ENCODE measurements around the gene MOGAT3. TPM values are rescaled to one million over a fixed set of nuclear protein-coding genes. Genes with fewer than 3 reads are reported as not detected.

The MOGAT3 gene
- total RNA-seq, 1 experiment from 2014 or later: 0.81 TPM

DNA sequence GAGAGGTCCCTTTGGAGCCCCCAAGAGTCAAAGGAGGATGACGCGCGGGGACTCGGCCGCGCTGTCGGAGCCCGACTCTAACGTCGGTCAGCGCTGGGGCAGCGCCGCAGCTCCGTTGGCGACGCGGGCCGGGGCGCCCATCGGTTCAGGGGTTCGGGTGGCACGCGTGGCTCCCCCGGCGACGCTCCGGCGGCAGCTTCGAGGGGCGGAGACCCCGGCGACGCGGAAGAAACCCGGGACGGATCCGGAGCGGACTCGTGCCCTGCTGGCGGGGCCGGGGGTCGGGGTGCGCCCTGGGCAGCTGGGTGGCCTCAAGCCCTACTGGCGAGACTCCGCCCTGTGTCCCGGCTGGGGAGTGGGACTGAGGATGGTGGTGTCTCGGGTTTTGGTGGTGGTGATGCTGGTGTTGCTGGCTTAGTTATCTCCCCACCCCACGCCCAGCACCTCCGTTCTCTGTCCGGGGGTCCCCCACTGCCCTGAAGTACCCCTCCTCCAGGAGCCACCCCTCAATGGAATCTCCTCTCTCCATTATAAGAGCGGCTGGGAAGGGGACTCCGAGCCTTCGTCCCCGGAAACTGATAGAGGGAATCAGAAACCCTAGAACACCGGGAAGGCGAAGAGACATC lies 20.6 kb downstream of the MOGAT3 start, which contains the start of gene NAT16 (continued):
- TF ChIP-seq MYBL2 (CRISPR knock-in tag; IDR thresholded peaks at IDR 0.05) (no peak), SMAD3 (CRISPR knock-in tag; IDR thresholded peaks at IDR 0.05; ENCODE audit: borderline replicate concordance) (0 out of 2 replicates have a peak, but pooled peaks have one; percentile 35), ZNF416 (CRISPR knock-in tag; IDR thresholded peaks at IDR 0.05) (no peak), ZNF423 (CRISPR knock-in tag; IDR thresholded peaks at IDR 0.05) (0 out of 2 replicates have a peak, but pooled peaks have one; percentile 30), NFATC4 (CRISPR knock-in tag; IDR thresholded peaks at IDR 0.05) (no peak), EMX1 (CRISPR knock-in tag; IDR thresholded peaks at IDR 0.05) (no peak), ZNF396 (CRISPR knock-in tag; IDR thresholded peaks at IDR 0.05; ENCODE audit: borderline replicate concordance) (no peak), TCF7 (CRISPR knock-in tag; IDR thresholded peaks at IDR 0.05; ENCODE audit: low read depth) (no peak), RORB (CRISPR knock-in tag; IDR thresholded peaks at IDR 0.05) (no peak), ZBTB21 (CRISPR knock-in tag; IDR thresholded peaks at IDR 0.05; ENCODE audit: borderline replicate concordance) (peak; percentile 48; the same call in 1 of the 2 replicates), ZNF671 (CRISPR knock-in tag; IDR thresholded peaks at IDR 0.05) (no peak), RELA (CRISPR knock-in tag; IDR thresholded peaks at IDR 0.05; ENCODE audit: borderline replicate concordance) (no peak), GRHL2 (CRISPR knock-in tag; IDR thresholded peaks at IDR 0.05; ENCODE audit: insufficient replicate concordance, severe bottlenecking) (no peak)
- TF ChIP-seq, protein P1, sequence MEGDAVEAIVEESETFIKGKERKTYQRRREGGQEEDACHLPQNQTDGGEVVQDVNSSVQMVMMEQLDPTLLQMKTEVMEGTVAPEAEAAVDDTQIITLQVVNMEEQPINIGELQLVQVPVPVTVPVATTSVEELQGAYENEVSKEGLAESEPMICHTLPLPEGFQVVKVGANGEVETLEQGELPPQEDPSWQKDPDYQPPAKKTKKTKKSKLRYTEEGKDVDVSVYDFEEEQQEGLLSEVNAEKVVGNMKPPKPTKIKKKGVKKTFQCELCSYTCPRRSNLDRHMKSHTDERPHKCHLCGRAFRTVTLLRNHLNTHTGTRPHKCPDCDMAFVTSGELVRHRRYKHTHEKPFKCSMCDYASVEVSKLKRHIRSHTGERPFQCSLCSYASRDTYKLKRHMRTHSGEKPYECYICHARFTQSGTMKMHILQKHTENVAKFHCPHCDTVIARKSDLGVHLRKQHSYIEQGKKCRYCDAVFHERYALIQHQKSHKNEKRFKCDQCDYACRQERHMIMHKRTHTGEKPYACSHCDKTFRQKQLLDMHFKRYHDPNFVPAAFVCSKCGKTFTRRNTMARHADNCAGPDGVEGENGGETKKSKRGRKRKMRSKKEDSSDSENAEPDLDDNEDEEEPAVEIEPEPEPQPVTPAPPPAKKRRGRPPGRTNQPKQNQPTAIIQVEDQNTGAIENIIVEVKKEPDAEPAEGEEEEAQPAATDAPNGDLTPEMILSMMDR (IDR thresholded peaks at IDR 0.05): no peak
- TF ChIP-seq, protein P2, sequence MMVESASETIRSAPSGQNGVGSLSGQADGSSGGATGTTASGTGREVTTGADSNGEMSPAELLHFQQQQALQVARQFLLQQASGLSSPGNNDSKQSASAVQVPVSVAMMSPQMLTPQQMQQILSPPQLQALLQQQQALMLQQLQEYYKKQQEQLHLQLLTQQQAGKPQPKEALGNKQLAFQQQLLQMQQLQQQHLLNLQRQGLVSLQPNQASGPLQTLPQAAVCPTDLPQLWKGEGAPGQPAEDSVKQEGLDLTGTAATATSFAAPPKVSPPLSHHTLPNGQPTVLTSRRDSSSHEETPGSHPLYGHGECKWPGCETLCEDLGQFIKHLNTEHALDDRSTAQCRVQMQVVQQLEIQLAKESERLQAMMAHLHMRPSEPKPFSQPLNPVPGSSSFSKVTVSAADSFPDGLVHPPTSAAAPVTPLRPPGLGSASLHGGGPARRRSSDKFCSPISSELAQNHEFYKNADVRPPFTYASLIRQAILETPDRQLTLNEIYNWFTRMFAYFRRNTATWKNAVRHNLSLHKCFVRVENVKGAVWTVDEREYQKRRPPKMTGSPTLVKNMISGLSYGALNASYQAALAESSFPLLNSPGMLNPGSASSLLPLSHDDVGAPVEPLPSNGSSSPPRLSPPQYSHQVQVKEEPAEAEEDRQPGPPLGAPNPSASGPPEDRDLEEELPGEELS (CRISPR knock-in tag; IDR thresholded peaks at IDR 0.05): no peak
- TF ChIP-seq, protein P3, sequence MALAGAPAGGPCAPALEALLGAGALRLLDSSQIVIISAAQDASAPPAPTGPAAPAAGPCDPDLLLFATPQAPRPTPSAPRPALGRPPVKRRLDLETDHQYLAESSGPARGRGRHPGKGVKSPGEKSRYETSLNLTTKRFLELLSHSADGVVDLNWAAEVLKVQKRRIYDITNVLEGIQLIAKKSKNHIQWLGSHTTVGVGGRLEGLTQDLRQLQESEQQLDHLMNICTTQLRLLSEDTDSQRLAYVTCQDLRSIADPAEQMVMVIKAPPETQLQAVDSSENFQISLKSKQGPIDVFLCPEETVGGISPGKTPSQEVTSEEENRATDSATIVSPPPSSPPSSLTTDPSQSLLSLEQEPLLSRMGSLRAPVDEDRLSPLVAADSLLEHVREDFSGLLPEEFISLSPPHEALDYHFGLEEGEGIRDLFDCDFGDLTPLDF (CRISPR knock-in tag; IDR thresholded peaks at IDR 0.05): no peak
- TF ChIP-seq, protein P4, sequence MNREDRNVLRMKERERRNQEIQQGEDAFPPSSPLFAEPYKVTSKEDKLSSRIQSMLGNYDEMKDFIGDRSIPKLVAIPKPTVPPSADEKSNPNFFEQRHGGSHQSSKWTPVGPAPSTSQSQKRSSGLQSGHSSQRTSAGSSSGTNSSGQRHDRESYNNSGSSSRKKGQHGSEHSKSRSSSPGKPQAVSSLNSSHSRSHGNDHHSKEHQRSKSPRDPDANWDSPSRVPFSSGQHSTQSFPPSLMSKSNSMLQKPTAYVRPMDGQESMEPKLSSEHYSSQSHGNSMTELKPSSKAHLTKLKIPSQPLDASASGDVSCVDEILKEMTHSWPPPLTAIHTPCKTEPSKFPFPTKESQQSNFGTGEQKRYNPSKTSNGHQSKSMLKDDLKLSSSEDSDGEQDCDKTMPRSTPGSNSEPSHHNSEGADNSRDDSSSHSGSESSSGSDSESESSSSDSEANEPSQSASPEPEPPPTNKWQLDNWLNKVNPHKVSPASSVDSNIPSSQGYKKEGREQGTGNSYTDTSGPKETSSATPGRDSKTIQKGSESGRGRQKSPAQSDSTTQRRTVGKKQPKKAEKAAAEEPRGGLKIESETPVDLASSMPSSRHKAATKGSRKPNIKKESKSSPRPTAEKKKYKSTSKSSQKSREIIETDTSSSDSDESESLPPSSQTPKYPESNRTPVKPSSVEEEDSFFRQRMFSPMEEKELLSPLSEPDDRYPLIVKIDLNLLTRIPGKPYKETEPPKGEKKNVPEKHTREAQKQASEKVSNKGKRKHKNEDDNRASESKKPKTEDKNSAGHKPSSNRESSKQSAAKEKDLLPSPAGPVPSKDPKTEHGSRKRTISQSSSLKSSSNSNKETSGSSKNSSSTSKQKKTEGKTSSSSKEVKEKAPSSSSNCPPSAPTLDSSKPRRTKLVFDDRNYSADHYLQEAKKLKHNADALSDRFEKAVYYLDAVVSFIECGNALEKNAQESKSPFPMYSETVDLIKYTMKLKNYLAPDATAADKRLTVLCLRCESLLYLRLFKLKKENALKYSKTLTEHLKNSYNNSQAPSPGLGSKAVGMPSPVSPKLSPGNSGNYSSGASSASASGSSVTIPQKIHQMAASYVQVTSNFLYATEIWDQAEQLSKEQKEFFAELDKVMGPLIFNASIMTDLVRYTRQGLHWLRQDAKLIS (CRISPR knock-in tag; IDR thresholded peaks at IDR 0.05; ENCODE audit: borderline replicate concordance): no peak
- TF ChIP-seq, protein P5, sequence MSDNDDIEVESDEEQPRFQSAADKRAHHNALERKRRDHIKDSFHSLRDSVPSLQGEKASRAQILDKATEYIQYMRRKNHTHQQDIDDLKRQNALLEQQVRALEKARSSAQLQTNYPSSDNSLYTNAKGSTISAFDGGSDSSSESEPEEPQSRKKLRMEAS (CRISPR knock-in tag; IDR thresholded peaks at IDR 0.05): peak; percentile 86
- TF ChIP-seq, protein P6, sequence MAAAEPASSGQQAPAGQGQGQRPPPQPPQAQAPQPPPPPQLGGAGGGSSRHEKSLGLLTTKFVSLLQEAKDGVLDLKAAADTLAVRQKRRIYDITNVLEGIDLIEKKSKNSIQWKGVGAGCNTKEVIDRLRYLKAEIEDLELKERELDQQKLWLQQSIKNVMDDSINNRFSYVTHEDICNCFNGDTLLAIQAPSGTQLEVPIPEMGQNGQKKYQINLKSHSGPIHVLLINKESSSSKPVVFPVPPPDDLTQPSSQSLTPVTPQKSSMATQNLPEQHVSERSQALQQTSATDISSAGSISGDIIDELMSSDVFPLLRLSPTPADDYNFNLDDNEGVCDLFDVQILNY (CRISPR knock-in tag; IDR thresholded peaks at IDR 0.05): no peak
- TF ChIP-seq, protein P7, sequence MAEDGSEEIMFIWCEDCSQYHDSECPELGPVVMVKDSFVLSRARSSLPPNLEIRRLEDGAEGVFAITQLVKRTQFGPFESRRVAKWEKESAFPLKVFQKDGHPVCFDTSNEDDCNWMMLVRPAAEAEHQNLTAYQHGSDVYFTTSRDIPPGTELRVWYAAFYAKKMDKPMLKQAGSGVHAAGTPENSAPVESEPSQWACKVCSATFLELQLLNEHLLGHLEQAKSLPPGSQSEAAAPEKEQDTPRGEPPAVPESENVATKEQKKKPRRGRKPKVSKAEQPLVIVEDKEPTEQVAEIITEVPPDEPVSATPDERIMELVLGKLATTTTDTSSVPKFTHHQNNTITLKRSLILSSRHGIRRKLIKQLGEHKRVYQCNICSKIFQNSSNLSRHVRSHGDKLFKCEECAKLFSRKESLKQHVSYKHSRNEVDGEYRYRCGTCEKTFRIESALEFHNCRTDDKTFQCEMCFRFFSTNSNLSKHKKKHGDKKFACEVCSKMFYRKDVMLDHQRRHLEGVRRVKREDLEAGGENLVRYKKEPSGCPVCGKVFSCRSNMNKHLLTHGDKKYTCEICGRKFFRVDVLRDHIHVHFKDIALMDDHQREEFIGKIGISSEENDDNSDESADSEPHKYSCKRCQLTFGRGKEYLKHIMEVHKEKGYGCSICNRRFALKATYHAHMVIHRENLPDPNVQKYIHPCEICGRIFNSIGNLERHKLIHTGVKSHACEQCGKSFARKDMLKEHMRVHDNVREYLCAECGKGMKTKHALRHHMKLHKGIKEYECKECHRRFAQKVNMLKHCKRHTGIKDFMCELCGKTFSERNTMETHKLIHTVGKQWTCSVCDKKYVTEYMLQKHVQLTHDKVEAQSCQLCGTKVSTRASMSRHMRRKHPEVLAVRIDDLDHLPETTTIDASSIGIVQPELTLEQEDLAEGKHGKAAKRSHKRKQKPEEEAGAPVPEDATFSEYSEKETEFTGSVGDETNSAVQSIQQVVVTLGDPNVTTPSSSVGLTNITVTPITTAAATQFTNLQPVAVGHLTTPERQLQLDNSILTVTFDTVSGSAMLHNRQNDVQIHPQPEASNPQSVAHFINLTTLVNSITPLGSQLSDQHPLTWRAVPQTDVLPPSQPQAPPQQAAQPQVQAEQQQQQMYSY (CRISPR knock-in tag; IDR thresholded peaks at IDR 0.05): peak; percentile 99
- TF ChIP-seq, protein P8, sequence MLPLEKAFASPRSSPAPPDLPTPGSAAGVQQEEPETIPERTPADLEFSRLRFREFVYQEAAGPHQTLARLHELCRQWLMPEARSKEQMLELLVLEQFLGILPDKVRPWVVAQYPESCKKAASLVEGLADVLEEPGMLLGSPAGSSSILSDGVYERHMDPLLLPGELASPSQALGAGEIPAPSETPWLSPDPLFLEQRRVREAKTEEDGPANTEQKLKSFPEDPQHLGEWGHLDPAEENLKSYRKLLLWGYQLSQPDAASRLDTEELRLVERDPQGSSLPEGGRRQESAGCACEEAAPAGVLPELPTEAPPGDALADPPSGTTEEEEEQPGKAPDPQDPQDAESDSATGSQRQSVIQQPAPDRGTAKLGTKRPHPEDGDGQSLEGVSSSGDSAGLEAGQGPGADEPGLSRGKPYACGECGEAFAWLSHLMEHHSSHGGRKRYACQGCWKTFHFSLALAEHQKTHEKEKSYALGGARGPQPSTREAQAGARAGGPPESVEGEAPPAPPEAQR (CRISPR knock-in tag; IDR thresholded peaks at IDR 0.05): no peak
- TF ChIP-seq, protein P9, sequence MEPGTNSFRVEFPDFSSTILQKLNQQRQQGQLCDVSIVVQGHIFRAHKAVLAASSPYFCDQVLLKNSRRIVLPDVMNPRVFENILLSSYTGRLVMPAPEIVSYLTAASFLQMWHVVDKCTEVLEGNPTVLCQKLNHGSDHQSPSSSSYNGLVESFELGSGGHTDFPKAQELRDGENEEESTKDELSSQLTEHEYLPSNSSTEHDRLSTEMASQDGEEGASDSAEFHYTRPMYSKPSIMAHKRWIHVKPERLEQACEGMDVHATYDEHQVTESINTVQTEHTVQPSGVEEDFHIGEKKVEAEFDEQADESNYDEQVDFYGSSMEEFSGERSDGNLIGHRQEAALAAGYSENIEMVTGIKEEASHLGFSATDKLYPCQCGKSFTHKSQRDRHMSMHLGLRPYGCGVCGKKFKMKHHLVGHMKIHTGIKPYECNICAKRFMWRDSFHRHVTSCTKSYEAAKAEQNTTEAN (CRISPR knock-in tag; IDR thresholded peaks at IDR 0.05): no peak; the same call in 1 of the 2 replicates
